ENCODE results near the gene MXRA8. TPM values are rescaled to one million over a fixed set of nuclear protein-coding genes. Genes with fewer than 3 reads are reported as not detected.

The MXRA8 gene
- total RNA-seq, 1 experiment from 2014 or later, result 5.0 TPM

DNA sequence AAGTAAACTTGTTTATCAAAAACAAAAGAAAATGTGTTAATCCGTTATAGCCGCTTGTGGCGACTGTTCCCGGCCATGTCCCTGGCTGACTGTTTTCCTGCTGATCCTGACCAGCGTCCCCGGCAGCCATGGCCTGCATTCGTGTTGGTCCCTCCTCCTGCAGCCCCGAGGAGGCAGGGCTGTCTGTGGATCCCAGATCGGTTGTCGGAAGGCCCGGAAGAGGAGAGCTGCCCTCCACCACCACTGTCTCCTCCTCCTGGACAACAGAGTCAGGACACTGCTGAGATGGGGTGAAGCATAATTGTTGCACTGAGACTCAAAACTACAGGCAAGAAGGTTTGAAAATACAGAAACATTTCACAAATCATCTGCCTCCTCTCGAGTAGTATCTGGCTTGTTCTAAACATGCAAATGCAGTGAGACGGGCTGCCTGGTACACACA lies 3.6 kb upstream of the MXRA8 start:
- Histone ChIP-seq H3K9me3 (no peaks in the 10 kb centered on the region), H3K27me3 (replicated peaks; ENCODE audit: control insufficient read depth, insufficient read depth, low read length) (no peaks in the 10 kb centered on the region), H3K36me3 (ENCODE audit: control insufficient read depth, insufficient read depth, low read length) (no peaks in the 10 kb centered on the region), H3K4me3 (ENCODE audit: low read depth, low read length) (no peak overlapping the region), H3K4me1 (peaks cover 21% of the 10 kb centered on the region)
- H3K36me3 Mint-ChIP-seq (ENCODE audit: insufficient read depth, unreplicated experiment), result peaks cover 9% of the 10 kb centered on the region
- H3K27me3 Mint-ChIP-seq (ENCODE audit: insufficient read depth, unreplicated experiment), result no peaks in the 10 kb centered on the region
- BruUV-seq (replicated peaks), result no TSS peak
- no peaks in the 10 kb centered on the region for H3K9me3 Mint-ChIP-seq (ENCODE audit: unreplicated experiment)
- intact Hi-C loops (cut with micrococcal nuclease; ENCODE audit: unreplicated experiment), result no loop called here
- no peak for DNase-seq
- H3K27ac Mint-ChIP-seq (ENCODE audit: unreplicated experiment), result no peak overlapping the region
- TF ChIP-seq, protein P1, sequence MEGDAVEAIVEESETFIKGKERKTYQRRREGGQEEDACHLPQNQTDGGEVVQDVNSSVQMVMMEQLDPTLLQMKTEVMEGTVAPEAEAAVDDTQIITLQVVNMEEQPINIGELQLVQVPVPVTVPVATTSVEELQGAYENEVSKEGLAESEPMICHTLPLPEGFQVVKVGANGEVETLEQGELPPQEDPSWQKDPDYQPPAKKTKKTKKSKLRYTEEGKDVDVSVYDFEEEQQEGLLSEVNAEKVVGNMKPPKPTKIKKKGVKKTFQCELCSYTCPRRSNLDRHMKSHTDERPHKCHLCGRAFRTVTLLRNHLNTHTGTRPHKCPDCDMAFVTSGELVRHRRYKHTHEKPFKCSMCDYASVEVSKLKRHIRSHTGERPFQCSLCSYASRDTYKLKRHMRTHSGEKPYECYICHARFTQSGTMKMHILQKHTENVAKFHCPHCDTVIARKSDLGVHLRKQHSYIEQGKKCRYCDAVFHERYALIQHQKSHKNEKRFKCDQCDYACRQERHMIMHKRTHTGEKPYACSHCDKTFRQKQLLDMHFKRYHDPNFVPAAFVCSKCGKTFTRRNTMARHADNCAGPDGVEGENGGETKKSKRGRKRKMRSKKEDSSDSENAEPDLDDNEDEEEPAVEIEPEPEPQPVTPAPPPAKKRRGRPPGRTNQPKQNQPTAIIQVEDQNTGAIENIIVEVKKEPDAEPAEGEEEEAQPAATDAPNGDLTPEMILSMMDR (IDR thresholded peaks at IDR 0.05; ENCODE audit: insufficient read depth in 1 of 2, low read depth in 1 of 2, low read length in 1 of 2, severe bottlenecking in 1 of 2, unreplicated experiment in 1 of 2), result no peak
- CTCF ChIA-PET, result no interaction called here
- peaks cover 8% of the 10 kb centered on the region for H3K4me1 Mint-ChIP-seq (ENCODE audit: low read depth, unreplicated experiment)
- POLR2A ChIA-PET, result no interaction called here
- H3K4me3 Mint-ChIP-seq (ENCODE audit: unreplicated experiment), result no peak overlapping the region

DNA sequence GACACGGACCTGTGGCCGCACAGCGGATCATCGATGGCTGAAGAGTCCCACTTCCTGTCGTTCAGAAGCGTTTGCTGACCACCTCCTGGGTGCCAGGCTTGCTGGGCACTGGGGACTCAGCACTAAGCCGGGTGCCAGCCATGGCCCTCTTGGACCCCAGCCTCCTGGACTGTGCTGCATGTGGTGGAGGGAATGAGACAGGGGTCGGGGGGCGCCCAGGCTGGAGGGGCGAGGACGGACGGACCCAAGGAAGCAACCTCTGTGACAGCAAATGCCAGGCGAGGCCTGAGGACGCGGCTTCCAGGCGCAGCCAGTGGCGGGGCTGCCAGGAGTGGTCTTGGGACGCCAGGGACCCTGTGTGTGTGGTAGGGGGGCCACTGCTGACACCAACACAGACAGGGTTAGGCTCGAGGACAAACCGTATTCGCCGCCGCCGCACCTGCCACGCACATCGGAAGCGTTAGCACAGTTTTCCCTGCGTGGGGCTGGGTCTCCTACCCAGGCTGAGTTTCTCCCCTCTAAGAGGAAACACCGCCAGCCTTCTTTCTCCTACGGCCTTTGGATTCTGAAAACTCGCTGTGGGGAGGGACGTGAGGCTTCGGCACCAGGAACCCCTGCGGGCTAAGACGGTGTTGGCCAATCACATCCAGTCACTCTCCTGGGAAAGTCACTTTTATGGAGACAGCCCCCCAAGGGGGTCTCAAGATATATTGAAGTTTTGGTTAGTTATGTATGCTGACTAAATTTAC lies 3.1 kb upstream of the MXRA8 start:
- Mint-ChIP-seq H3K9me3 (ENCODE audit: unreplicated experiment) (no peaks in the 10 kb centered on the region), H3K27ac (ENCODE audit: unreplicated experiment) (peak overlapping the region; percentile 84), H3K4me1 (ENCODE audit: low read depth, unreplicated experiment) (peaks cover 8% of the 10 kb centered on the region), H3K36me3 (ENCODE audit: insufficient read depth, unreplicated experiment) (peaks cover 9% of the 10 kb centered on the region), H3K27me3 (ENCODE audit: insufficient read depth, unreplicated experiment) (no peaks in the 10 kb centered on the region), H3K4me3 (ENCODE audit: unreplicated experiment) (peak overlapping the region; percentile 25)
- ChIA-PET CTCF (no interaction called here), POLR2A (no interaction called here)
- TF ChIP-seq, protein P1 (IDR thresholded peaks at IDR 0.05; ENCODE audit: insufficient read depth in 1 of 2, low read depth in 1 of 2, low read length in 1 of 2, severe bottlenecking in 1 of 2, unreplicated experiment in 1 of 2), result no peak
- Histone ChIP-seq H3K4me3 (ENCODE audit: low read depth, low read length) (no peak overlapping the region), H3K9me3 (no peaks in the 10 kb centered on the region), H3K27me3 (replicated peaks; ENCODE audit: control insufficient read depth, insufficient read depth, low read length) (no peaks in the 10 kb centered on the region), H3K36me3 (ENCODE audit: control insufficient read depth, insufficient read depth, low read length) (no peaks in the 10 kb centered on the region), H3K4me1 (peaks cover 21% of the 10 kb centered on the region)
- DNase-seq, result no peak
- intact Hi-C loops (cut with micrococcal nuclease; ENCODE audit: unreplicated experiment), result no loop called here
- no TSS peak for BruUV-seq (replicated peaks)

GRCh38 chr1:1360506-1361169 lies 2.3 kb upstream of the MXRA8 start:
- peak overlapping the region; percentile 25 for H3K4me3 Mint-ChIP-seq (ENCODE audit: unreplicated experiment)
- intact Hi-C loops (cut with micrococcal nuclease; ENCODE audit: unreplicated experiment), result no loop called here
- H3K4me1 Mint-ChIP-seq (ENCODE audit: low read depth, unreplicated experiment), result peaks cover 8% of the 10 kb centered on the region
- peak; percentile 59 to 63 for DNase-seq
- peaks cover 9% of the 10 kb centered on the region for H3K36me3 Mint-ChIP-seq (ENCODE audit: insufficient read depth, unreplicated experiment)
- peak overlapping the region; percentile 84 for H3K27ac Mint-ChIP-seq (ENCODE audit: unreplicated experiment)
- Histone ChIP-seq H3K27me3 (replicated peaks; ENCODE audit: control insufficient read depth, insufficient read depth, low read length) (no peaks in the 10 kb centered on the region), H3K4me1 (peaks cover 21% of the 10 kb centered on the region), H3K4me3 (ENCODE audit: low read depth, low read length) (no peak overlapping the region), H3K9me3 (no peaks in the 10 kb centered on the region), H3K36me3 (ENCODE audit: control insufficient read depth, insufficient read depth, low read length) (no peaks in the 10 kb centered on the region)
- BruUV-seq (replicated peaks), result no TSS peak
- TF ChIP-seq, protein P1 (IDR thresholded peaks at IDR 0.05; ENCODE audit: insufficient read depth in 1 of 2, low read depth in 1 of 2, low read length in 1 of 2, severe bottlenecking in 1 of 2, unreplicated experiment in 1 of 2), result no peak
- ChIA-PET CTCF (no interaction called here), POLR2A (no interaction called here)
- H3K9me3 Mint-ChIP-seq (ENCODE audit: unreplicated experiment), result no peaks in the 10 kb centered on the region
- H3K27me3 Mint-ChIP-seq (ENCODE audit: insufficient read depth, unreplicated experiment), result no peaks in the 10 kb centered on the region
